ENCODE data around the gene TNRC6C. TPM values are rescaled to one million over a fixed set of nuclear protein-coding genes. Genes with fewer than 3 reads are reported as not detected.
A peak's percentile ranks its signal among the peaks of the same experiment; 100 is the strongest.

TNRC6C gene
- total RNA-seq, 4 donors from 2014 or later: 15.8 to 30.3 (median 27.7) TPM

GRCh38 chr17:78053777-78054468 is 95.4 kb downstream of the TNRC6C start:
- ATAC-seq: no peak
- WGBS, 2 donors (ENCODE audit: low coverage in 1 of 2): 56 to 75% methylated on average over 3 to 5 of the region's 5 CpGs
- Histone ChIP-seq H3K4me3 (no peak overlapping the region), H3K27ac (no peak overlapping the region), H3K36me3 (peaks cover 0 to 65% of the 10 kb centered on the region in 2 donors), H3K9me3 (no peaks in the 10 kb centered on the region), H3K4me1 (peaks cover 0 to 37% (median 8%) of the 10 kb centered on the region in 3 donors), H3K27me3 (no peaks in the 10 kb centered on the region)
- TF ChIP-seq EP300 (IDR thresholded peaks at IDR 0.05) (no peak), POLR2AphosphoS5 (IDR thresholded peaks at IDR 0.05) (no peak), POLR2A (IDR thresholded peaks at IDR 0.05) (no peak), CTCF (IDR thresholded peaks at IDR 0.05) (no peak)

- Histone ChIP-seq H3K4me3 (no peak overlapping the region), H3K36me3 (peaks cover 0 to 32% of the 10 kb centered on the region in 2 donors), H3K27me3 (no peaks in the 10 kb centered on the region), H3K27ac (peak overlapping the region in 1 of 4 donors; percentile 45), H3K4me1 (peaks cover 0 to 34% (median 8%) of the 10 kb centered on the region in 3 donors), H3K9me3 (no peaks in the 10 kb centered on the region)
- 50% methylated on average over 1 of the region's 3 CpGs; no CpG with 5 or more reads in 1 of the 2 donors for WGBS, 2 donors (ENCODE audit: low coverage in 1 of 2)
- ATAC-seq: no peak
- no peak for TF ChIP-seq POLR2A (IDR thresholded peaks at IDR 0.05)
- TF ChIP-seq CTCF (IDR thresholded peaks at IDR 0.05): no peak
- no peak for TF ChIP-seq POLR2AphosphoS5 (IDR thresholded peaks at IDR 0.05)
- TF ChIP-seq EP300 (IDR thresholded peaks at IDR 0.05): no peak
Observed at GRCh38 chr17:78057113-78057740, 98.7 kb downstream of the TNRC6C start.

- no peaks in the 10 kb centered on the region for H3K27me3 ChIP-seq
- peak overlapping the region in 2 of 4 donors; percentile 37 to 45 for H3K27ac ChIP-seq
- 52 to 75% methylated on average over 5 to 6 of the region's 6 CpGs for WGBS, 2 donors (ENCODE audit: low coverage in 1 of 2)
- no peak for ATAC-seq
- TF ChIP-seq CTCF (IDR thresholded peaks at IDR 0.05): no peak
- no peak for TF ChIP-seq POLR2AphosphoS5 (IDR thresholded peaks at IDR 0.05)
- TF ChIP-seq POLR2A (IDR thresholded peaks at IDR 0.05): no peak
- no peak for TF ChIP-seq EP300 (IDR thresholded peaks at IDR 0.05)
- no peaks in the 10 kb centered on the region for H3K9me3 ChIP-seq
- H3K4me3 ChIP-seq: no peak overlapping the region
- peaks cover 0 to 24% of the 10 kb centered on the region in 2 donors for H3K36me3 ChIP-seq
- H3K4me1 ChIP-seq: peaks cover 0 to 34% (median 8%) of the 10 kb centered on the region in 3 donors
Observed at GRCh38 chr17:78058001-78058400, 99.5 kb downstream of the TNRC6C start.

- H3K4me3 ChIP-seq: no peak overlapping the region
- H3K36me3 ChIP-seq: peaks cover 0 to 18% of the 10 kb centered on the region in 2 donors
- 67% methylated on average over 1 of the region's 1 CpG for WGBS, 2 donors (ENCODE audit: low coverage in 1 of 2)
- peaks cover 0 to 35% (median 8%) of the 10 kb centered on the region in 3 donors for H3K4me1 ChIP-seq
- no peak for ATAC-seq
- TF ChIP-seq POLR2A (IDR thresholded peaks at IDR 0.05): no peak
- no peak for TF ChIP-seq EP300 (IDR thresholded peaks at IDR 0.05)
- TF ChIP-seq CTCF (IDR thresholded peaks at IDR 0.05): no peak
- TF ChIP-seq POLR2AphosphoS5 (IDR thresholded peaks at IDR 0.05): no peak
- no peaks in the 10 kb centered on the region for H3K27me3 ChIP-seq
- H3K27ac ChIP-seq: peak overlapping the region in 2 of 4 donors; percentile 37 to 45
- H3K9me3 ChIP-seq: no peaks in the 10 kb centered on the region
Observed at GRCh38 chr17:78058581-78058980, 100.1 kb downstream of the TNRC6C start.
